ENCODE results near the gene ROPN1L.

- TF ChIP-seq POLR2A (IDR thresholded peaks at IDR 0.05): no peak
- TF ChIP-seq CTCF (IDR thresholded peaks at IDR 0.05): no peak
Observed at GRCh38 chr5:10400411-10400810, 41.3 kb upstream of the ROPN1L start.

All from lower leg skin (tissue), 3 donors.